Testis (tissue), 3 donors: ENCODE results near the gene WDFY4. TPM values are rescaled to one million over a fixed set of nuclear protein-coding genes. Genes with fewer than 3 reads are reported as not detected.

Experiments
- DNase-seq: peaks from one replicate; pipeline ENCODE4 v3.0.0-alpha.2; 2019
- H3K27ac ChIP-seq, 2 donors: fragments of 200-600 bp; sonication (generic); one replicate each; pipeline ENCODE4 v1.5.1; 2019
- H3K27me3 ChIP-seq: fragments of 200-600 bp; sonication (generic); one replicate; pipeline ENCODE4 v1.5.1; 2019
- H3K36me3 ChIP-seq: fragments of 200-600 bp; sonication (generic); one replicate; pipeline ENCODE4 v1.5.1; 2017; ENCODE audit warnings: low read depth; ENCODE audit errors: missing control alignments
- H3K4me1 ChIP-seq: fragments of 200-600 bp; sonication (generic); one replicate; pipeline ENCODE4 v1.5.1; 2019
- H3K4me3 ChIP-seq, 2 donors: fragments of 200-600 bp; sonication (generic); one replicate each; pipeline ENCODE4 v1.5.1; 2017 to 2019
- H3K9me3 ChIP-seq: fragments of 200-600 bp; sonication (generic); one replicate; pipeline ENCODE4 v1.5.1; 2017
- POLR2A ChIP-seq: fragments of 450-650 bp; IDR thresholded peaks from one replicate; pipeline ENCODE4 v1.6.1; 2017; ENCODE audit warnings: antibody characterized with exemption, mild to moderate bottlenecking, moderate library complexity
- WGBS, 2 donors: methylation state at CpG; one replicate each; pipeline ENCODE4 v1.1.5; 2018; 5-methylcytosine and 5-hydroxymethylcytosine counted together
- intact Hi-C: fragments of 100-400 bp; cut with DNase I; formaldehyde crosslinking; loops from one replicate; pipeline ENCODE4 v1.15.1; 2023; ENCODE audit warnings: low total_unique reads
- polyA plus RNA-seq: library from polyadenylated mRNA; stranded (reverse); fragments of 350-450 nt; fragmentation: Illumina TruSeq; extraction: RNeasy Lipid Tissue Mini Kit (QIAGEN cat#74804); gene quantifications from one replicate; pipeline ENCODE4 v1.2.3, GENCODE V29; 2014; ENCODE audit warnings: low read depth, low replicate concordance; ENCODE audit not compliant: insufficient read depth
- total RNA-seq, 2 donors: library from RNA; depleted of rRNA; stranded (reverse); fragments of >200 nt; gene quantifications; one replicate each; pipeline ENCODE4 v1.2.3, GENCODE V29; 2016
- TF ChIP-seq, protein P1 (sequence below), 3 experiments: fragments of 450-650 bp in 2 of 3; fragments of 200-600 bp in 1 of 3; sonication (generic) in 1 of 3; IDR thresholded peaks; one replicate each; pipeline ENCODE4 v1.5.1; 2016 to 2019; ENCODE audit warnings: antibody characterized with exemption in 3 of 3, mild to moderate bottlenecking in 2 of 3, moderate library complexity in 1 of 3

Gene WDFY4
- total and polyA plus RNA-seq, 3 donors from 2014 or later, result 10.2 to 21.5 (median 18.4) TPM

DNA sequence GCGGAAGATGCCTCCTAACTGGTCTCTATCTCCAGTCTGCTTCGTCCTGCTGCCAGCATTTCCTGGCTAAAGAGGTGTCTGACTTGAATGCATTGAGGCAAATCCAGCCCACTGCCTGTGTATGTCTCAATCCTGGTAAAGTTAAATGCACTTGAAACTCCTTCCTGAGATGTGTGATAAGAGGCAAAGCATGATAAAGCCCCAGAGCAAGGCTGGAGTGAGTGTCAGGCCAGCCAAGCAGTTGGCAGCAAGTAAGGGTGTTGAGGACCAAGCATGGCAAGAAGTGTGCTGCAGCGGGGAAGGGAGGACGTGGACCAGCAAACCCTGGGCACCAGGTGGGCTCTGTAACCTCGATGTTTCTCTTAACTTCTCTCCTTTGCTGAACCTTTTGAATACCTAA is 225.9 kb downstream of the WDFY4 start:
- no peak for TF ChIP-seq POLR2A
- TF ChIP-seq, protein P1, sequence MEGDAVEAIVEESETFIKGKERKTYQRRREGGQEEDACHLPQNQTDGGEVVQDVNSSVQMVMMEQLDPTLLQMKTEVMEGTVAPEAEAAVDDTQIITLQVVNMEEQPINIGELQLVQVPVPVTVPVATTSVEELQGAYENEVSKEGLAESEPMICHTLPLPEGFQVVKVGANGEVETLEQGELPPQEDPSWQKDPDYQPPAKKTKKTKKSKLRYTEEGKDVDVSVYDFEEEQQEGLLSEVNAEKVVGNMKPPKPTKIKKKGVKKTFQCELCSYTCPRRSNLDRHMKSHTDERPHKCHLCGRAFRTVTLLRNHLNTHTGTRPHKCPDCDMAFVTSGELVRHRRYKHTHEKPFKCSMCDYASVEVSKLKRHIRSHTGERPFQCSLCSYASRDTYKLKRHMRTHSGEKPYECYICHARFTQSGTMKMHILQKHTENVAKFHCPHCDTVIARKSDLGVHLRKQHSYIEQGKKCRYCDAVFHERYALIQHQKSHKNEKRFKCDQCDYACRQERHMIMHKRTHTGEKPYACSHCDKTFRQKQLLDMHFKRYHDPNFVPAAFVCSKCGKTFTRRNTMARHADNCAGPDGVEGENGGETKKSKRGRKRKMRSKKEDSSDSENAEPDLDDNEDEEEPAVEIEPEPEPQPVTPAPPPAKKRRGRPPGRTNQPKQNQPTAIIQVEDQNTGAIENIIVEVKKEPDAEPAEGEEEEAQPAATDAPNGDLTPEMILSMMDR (IDR thresholded peaks at IDR 0.05), result no peak
- H3K36me3 ChIP-seq, result no peaks in the 10 kb centered on the region
- DNase-seq, result no peak
- no peak overlapping the region for H3K27ac ChIP-seq
- no peaks in the 10 kb centered on the region for H3K9me3 ChIP-seq
- no peaks in the 10 kb centered on the region for H3K4me1 ChIP-seq
- 87 to 88% methylated on average over 5 of the region's 5 CpGs for WGBS, 2 donors
- H3K4me3 ChIP-seq, result no peak overlapping the region
- intact Hi-C loops, result no loop called here
- no peaks in the 10 kb centered on the region for H3K27me3 ChIP-seq

DNA sequence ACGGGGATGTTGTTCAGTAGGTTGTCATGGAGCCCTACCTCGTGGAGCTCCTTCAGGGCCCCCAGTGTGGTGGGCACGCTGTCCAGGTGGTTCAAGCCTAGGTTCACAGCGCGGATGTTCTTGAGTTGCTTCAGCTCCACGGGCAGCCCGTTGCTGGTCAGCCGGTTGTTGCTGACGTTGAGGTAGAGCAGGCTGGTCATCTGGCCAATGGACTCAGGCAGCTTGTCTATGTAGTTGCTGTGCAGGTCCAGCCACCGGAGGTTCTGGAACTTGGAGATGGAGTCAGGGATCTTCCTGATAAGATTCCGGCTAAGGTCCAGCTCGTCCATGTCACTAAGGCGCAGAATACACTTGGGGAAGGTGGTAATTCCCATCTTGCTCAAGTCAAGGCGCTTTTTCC is 229.0 kb downstream of the WDFY4 start:
- Histone ChIP-seq H3K36me3 (no peaks in the 10 kb centered on the region), H3K4me3 (no peak overlapping the region), H3K9me3 (no peaks in the 10 kb centered on the region), H3K27ac (no peak overlapping the region), H3K4me1 (no peaks in the 10 kb centered on the region), H3K27me3 (no peaks in the 10 kb centered on the region)
- TF ChIP-seq, protein P1 (IDR thresholded peaks at IDR 0.05), result no peak
- TF ChIP-seq POLR2A, result no peak
- no peak for DNase-seq
- intact Hi-C loops, result no loop called here
- WGBS, 2 donors, result 94 to 96% methylated on average over 11 to 14 of the region's 14 CpGs

DNA sequence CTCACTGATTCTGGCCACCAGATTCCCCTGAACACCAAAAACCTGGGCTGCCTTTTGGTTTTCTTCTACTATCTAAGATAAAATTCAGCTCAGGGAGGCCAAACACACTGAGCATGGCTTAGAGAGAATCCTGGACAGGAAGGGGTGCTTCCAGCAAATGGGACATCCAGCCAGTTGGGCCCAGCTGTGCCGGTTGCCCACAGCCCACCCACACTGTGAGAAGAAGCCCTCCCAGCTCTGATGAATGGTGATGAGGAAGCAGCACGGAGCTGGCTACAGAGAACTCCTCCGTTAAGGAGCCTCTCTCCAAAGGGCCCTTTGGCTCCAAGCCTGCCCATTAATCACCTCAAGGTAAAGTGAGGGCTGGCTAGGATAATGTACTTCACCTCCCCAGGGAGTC is 239.1 kb downstream of the WDFY4 start:
- Histone ChIP-seq H3K9me3 (no peaks in the 10 kb centered on the region), H3K36me3 (no peaks in the 10 kb centered on the region), H3K4me3 (no peak overlapping the region), H3K4me1 (no peaks in the 10 kb centered on the region), H3K27me3 (no peaks in the 10 kb centered on the region), H3K27ac (no peak overlapping the region)
- intact Hi-C loops, result no loop called here
- WGBS, 2 donors, result 46 to 59% methylated on average over 3 of the region's 3 CpGs
- TF ChIP-seq, protein P1 (IDR thresholded peaks at IDR 0.05), result no peak
- DNase-seq, result no peak

DNA sequence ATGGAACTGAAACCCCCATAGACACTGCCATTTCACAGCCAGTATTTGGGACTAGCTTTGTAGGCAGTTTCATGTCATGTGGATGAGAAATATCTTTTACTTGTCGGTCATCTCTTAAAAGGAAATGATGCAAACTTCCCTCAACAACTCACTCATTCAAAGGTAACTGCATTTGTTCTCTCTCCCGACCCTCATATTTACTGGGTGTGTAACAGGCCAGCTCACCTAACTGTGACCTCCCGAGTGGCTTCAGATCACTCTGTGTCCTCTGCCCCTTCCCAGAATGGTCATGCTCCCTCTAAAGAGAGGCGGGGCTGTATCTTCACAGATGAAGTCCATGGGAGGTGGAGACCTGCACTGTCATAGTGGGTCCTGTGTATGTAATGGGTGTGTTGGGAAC is 240.3 kb downstream of the WDFY4 start:
- WGBS, 2 donors, result 89 to 95% methylated on average over 4 of the region's 4 CpGs
- H3K9me3 ChIP-seq, result no peaks in the 10 kb centered on the region
- no peak overlapping the region for H3K4me3 ChIP-seq
- no peak for DNase-seq
- H3K27me3 ChIP-seq, result no peaks in the 10 kb centered on the region
- no peak for TF ChIP-seq POLR2A
- TF ChIP-seq, protein P1 (IDR thresholded peaks at IDR 0.05), result no peak
- H3K27ac ChIP-seq, result no peak overlapping the region
- H3K4me1 ChIP-seq, result no peaks in the 10 kb centered on the region
- intact Hi-C loops, result no loop called here
- H3K36me3 ChIP-seq, result no peaks in the 10 kb centered on the region

DNA sequence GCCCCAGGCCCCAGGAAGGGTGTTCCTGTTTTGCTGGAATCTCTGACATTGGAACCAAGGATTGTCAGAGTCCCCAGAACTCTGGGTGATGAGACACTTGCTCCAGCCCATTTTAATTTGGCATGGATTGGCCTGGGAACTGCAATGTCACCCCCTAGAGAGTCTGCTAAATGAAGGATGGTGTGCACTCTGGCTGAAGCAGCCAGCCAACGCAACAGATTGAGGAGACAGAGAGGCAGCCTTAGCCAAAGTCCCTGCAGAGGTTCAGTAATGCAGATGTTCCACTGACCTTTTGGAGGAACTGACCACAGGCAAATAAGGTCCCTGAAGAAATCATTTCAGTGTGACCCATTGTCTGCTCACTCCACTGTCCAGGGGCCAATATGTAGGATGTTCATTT is 241.6 kb downstream of the WDFY4 start:
- Histone ChIP-seq H3K27ac (no peak overlapping the region), H3K4me1 (no peaks in the 10 kb centered on the region), H3K27me3 (no peaks in the 10 kb centered on the region), H3K36me3 (no peaks in the 10 kb centered on the region), H3K4me3 (no peak overlapping the region), H3K9me3 (no peaks in the 10 kb centered on the region)
- no peak for DNase-seq
- intact Hi-C loops, result no loop called here
- no peak for TF ChIP-seq POLR2A
- TF ChIP-seq, protein P1 (IDR thresholded peaks at IDR 0.05), result no peak
- WGBS, 2 donors, result 57 to 58% methylated on average over 1 of the region's 1 CpG
